Skeletal muscle tissue (tissue), 4 donors: ENCODE results near the gene RPS27L. TPM values are rescaled to one million over a fixed set of nuclear protein-coding genes. Genes with fewer than 3 reads are reported as not detected.

ENCODE experiments used
- H3K27ac ChIP-seq: one replicate; pipeline ENCODE4 v1.7.0; 2013; ENCODE audit warnings: mild to moderate bottlenecking, low read depth, low read length, inconsistent platforms
- H3K27me3 ChIP-seq, 3 donors: one replicate each; pipeline ENCODE4 v1.7.0; 2013; ENCODE audit warnings: low read length in 3 of 3; ENCODE audit not compliant: control insufficient read depth in 3 of 3, insufficient read depth in 3 of 3
- H3K36me3 ChIP-seq, 3 donors: one replicate each; pipeline ENCODE4 v1.7.0; 2013; ENCODE audit warnings: low read length in 3 of 3; ENCODE audit not compliant: control insufficient read depth in 3 of 3, insufficient read depth in 3 of 3
- H3K4me1 ChIP-seq, 3 donors: one replicate each; pipeline ENCODE4 v1.7.0; 2013; ENCODE audit warnings: low read length in 3 of 3, mild to moderate bottlenecking in 3 of 3; ENCODE audit not compliant: control insufficient read depth in 3 of 3, insufficient read depth in 3 of 3
- H3K4me3 ChIP-seq, 3 donors: one replicate each; pipeline ENCODE4 v1.7.0; 2013; ENCODE audit warnings: low read length in 3 of 3
- H3K9ac ChIP-seq, 3 donors: one replicate each; pipeline ENCODE4 v1.7.0; 2013; ENCODE audit warnings: low read length in 3 of 3, mild to moderate bottlenecking in 3 of 3, moderate library complexity in 2 of 3, low read depth in 1 of 3
- H3K9me3 ChIP-seq, 3 donors: one replicate each; pipeline ENCODE4 v1.7.0; 2013; ENCODE audit warnings: low read length in 3 of 3; ENCODE audit not compliant: control insufficient read depth in 3 of 3
- total RNA-seq: library from RNA; depleted of rRNA; stranded (reverse); fragments of >200 nt; gene quantifications from one replicate; pipeline ENCODE4 v1.2.3, GENCODE V29; 2014
- donor health status: Osteomylitis.

The RPS27L gene
- total RNA-seq, 1 donor from 2014 or later: 25.1 TPM

GRCh38 chr15:63187589-63188226, 30.4 kb upstream of the RPS27L start:
- Histone ChIP-seq H3K4me3 (no peak overlapping the region), H3K9me3 (no peaks in the 10 kb centered on the region), H3K4me1 (peaks cover 11 to 20% (median 11%) of the 10 kb centered on the region in 3 donors), H3K9ac (no peak overlapping the region), H3K27me3 (no peaks in the 10 kb centered on the region), H3K36me3 (no peaks in the 10 kb centered on the region), H3K27ac (no peak overlapping the region)

DNA sequence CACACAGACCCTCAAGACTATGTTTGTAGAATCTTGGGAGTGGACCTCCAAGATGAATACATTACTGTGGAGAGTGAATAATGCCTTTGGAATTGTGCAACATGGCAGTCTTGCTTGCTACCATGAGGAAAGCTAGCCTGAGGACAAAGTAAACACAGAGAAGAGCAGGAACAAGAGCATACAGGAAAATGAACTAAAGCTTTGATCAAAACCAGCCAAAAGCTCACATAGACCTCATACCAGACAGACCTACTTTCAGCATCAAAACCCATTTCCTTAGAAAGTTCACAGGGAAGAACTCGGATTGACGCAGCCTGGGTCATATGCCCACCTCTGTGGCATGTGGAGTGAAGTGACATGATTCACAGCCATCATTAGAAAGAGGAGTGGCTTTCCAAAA, 28.8 kb upstream of the RPS27L start:
- H3K4me3 ChIP-seq: no peak overlapping the region
- H3K27me3 ChIP-seq: no peaks in the 10 kb centered on the region
- H3K4me1 ChIP-seq: peaks cover 11 to 17% (median 11%) of the 10 kb centered on the region in 3 donors
- no peaks in the 10 kb centered on the region for H3K36me3 ChIP-seq
- no peak overlapping the region for H3K9ac ChIP-seq
- no peak overlapping the region for H3K27ac ChIP-seq
- H3K9me3 ChIP-seq: no peaks in the 10 kb centered on the region

GRCh38 chr15:63185206-63185605, 27.9 kb upstream of the RPS27L start:
- Histone ChIP-seq H3K27me3 (no peaks in the 10 kb centered on the region), H3K9ac (no peak overlapping the region), H3K27ac (no peak overlapping the region), H3K9me3 (no peaks in the 10 kb centered on the region), H3K4me3 (no peak overlapping the region), H3K36me3 (no peaks in the 10 kb centered on the region), H3K4me1 (peaks cover 5 to 10% (median 7%) of the 10 kb centered on the region in 3 donors)

DNA sequence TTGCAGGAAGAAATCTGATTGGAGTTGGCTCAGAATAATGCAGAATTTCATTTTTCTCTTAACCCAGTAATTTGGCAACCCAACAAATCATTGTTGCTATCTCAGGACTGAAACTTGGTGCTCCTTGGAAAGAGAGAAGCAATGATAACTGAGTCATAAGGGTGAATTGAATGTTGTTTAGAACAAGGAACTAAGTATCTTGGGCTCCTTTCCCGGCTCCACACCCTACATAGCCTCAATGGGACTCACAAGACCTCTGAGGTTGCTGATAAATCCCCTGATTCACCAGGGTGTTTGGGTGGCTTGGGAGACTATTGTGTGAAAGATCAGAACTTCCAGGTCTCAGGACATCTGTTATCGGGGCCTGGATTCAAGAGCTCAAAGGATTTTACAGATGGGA, 24.4 kb upstream of the RPS27L start:
- Histone ChIP-seq H3K4me1 (no peaks in the 10 kb centered on the region), H3K9me3 (no peaks in the 10 kb centered on the region), H3K27me3 (peaks cover 0 to 2% (median 0%) of the 10 kb centered on the region in 3 donors), H3K9ac (no peak overlapping the region), H3K4me3 (no peak overlapping the region), H3K27ac (no peak overlapping the region), H3K36me3 (no peaks in the 10 kb centered on the region)

DNA sequence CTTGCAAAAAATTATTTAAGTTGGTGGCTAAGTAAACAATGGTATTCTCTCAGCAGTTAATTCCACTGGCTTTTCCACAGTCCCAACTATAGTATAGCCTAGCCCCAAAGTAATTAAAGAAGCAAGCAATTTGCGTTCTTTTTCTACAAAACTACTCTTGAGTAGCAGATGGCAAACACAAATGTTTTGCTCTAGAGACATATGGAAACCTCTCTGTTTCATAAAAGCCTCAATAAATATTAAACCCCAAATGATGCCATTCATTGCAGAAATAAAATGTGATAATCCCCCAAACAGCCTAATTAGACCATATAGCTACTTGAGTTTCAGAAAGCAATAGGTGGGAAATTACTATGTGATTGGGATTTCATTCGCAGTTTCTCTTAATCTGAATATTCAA, 23.5 kb upstream of the RPS27L start:
- H3K4me3 ChIP-seq: no peak overlapping the region
- H3K27me3 ChIP-seq: peaks cover 0 to 2% (median 0%) of the 10 kb centered on the region in 3 donors
- no peaks in the 10 kb centered on the region for H3K36me3 ChIP-seq
- H3K9me3 ChIP-seq: no peaks in the 10 kb centered on the region
- no peaks in the 10 kb centered on the region for H3K4me1 ChIP-seq
- no peak overlapping the region for H3K27ac ChIP-seq
- no peak overlapping the region for H3K9ac ChIP-seq

GRCh38 chr15:63178034-63178433, 20.8 kb upstream of the RPS27L start:
- Histone ChIP-seq H3K4me3 (no peak overlapping the region), H3K9me3 (no peaks in the 10 kb centered on the region), H3K36me3 (no peaks in the 10 kb centered on the region), H3K9ac (no peak overlapping the region), H3K4me1 (peaks cover 4 to 5% (median 5%) of the 10 kb centered on the region in 3 donors), H3K27ac (no peak overlapping the region), H3K27me3 (peaks cover 0 to 2% (median 0%) of the 10 kb centered on the region in 3 donors)

DNA sequence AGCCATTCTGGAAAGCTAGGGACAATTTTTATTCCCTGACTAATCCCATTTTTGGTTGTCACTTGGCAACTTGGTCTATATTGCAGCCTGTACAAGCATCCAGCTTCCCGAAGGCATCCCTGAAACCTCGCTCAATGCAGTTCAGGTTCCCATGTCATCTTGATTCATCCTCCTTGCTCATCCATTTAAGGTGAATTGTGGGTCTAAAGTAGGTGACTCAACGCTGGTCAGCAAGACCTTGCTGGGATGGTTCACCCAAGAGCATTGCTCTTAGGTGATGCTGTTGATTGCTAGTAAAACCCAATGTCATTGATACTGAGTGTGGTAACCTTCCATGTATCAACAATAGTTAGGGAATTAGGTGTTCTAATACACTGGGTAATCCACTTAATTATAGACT, 19.0 kb upstream of the RPS27L start:
- Histone ChIP-seq H3K27ac (no peak overlapping the region), H3K27me3 (peaks cover 0 to 2% (median 0%) of the 10 kb centered on the region in 3 donors), H3K36me3 (no peaks in the 10 kb centered on the region), H3K4me3 (no peak overlapping the region), H3K9ac (no peak overlapping the region), H3K9me3 (no peaks in the 10 kb centered on the region), H3K4me1 (peaks cover 12 to 13% (median 13%) of the 10 kb centered on the region in 3 donors)

DNA sequence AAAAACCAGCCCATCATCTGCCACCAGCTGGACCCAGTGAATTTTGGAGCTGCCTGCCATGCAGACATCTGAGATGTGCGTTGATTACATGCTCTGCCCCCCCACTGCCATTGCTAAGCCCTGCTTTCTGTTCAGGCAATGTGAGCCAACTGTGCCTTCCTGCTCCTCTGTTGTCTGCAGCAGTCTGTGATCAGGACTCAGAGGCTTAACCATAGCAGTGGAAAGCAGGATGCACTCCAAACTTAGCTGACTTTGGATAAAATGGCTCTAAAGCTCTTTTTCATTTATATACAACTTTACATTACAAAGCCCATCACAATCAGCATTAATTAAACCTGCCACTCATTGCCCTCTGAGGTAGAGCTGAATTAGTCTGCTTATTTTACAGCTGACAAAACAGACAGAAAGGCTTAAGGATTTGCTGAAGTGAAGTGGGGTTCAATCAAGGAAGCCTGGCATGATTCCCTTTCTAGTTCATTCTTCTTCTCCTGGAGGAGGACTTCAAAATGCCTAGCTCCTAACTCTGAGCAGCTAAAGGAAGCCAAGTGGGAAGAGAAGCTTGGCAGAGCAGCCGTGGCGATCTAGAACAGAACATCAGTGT, 15.7 kb upstream of the RPS27L start:
- Histone ChIP-seq H3K9me3 (no peaks in the 10 kb centered on the region), H3K9ac (peak overlapping the region in 1 of 3 donors; percentile 45), H3K36me3 (no peaks in the 10 kb centered on the region), H3K27me3 (peaks cover 0 to under 1% (median 0%) of the 10 kb centered on the region in 3 donors), H3K27ac (no peak overlapping the region), H3K4me1 (peaks cover 23 to 31% (median 24%) of the 10 kb centered on the region in 3 donors), H3K4me3 (no peak overlapping the region)

DNA sequence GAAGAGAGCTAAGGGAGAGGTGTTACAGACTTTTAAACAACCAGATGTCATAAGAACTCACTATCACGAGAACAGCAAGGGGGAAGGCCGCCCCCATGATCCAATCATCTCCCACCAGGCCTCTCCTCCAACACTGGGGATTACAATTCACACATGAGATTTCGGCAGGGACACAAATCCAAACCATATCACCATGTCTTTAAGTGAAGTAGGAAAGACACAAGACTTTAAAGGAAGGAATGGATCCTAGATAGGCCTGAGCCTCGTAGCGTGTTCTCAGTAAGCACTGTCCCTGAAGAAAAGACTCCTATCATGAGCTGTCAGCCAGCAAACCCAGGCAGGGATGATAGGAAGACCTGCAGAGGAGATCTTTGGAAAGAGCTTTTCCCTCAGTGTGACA, 15.1 kb upstream of the RPS27L start:
- Histone ChIP-seq H3K9me3 (no peaks in the 10 kb centered on the region), H3K27ac (no peak overlapping the region), H3K27me3 (no peaks in the 10 kb centered on the region), H3K4me1 (peaks cover 23 to 32% (median 24%) of the 10 kb centered on the region in 3 donors), H3K9ac (peak overlapping the region in 1 of 3 donors; percentile 45), H3K4me3 (no peak overlapping the region), H3K36me3 (no peaks in the 10 kb centered on the region)

- Histone ChIP-seq H3K9me3 (no peaks in the 10 kb centered on the region), H3K27ac (no peak overlapping the region), H3K36me3 (no peaks in the 10 kb centered on the region), H3K4me1 (peaks cover 23 to 32% (median 24%) of the 10 kb centered on the region in 3 donors), H3K4me3 (peak overlapping the region in 1 of 3 donors; percentile 9), H3K27me3 (no peaks in the 10 kb centered on the region), H3K9ac (no peak overlapping the region)
Observed at GRCh38 chr15:63169788-63170187, 12.5 kb upstream of the RPS27L start.
